Daoy (cell line): ENCODE data around the gene SMAD6. TPM values are rescaled to one million over a fixed set of nuclear protein-coding genes. Genes with fewer than 3 reads are reported as not detected.
A peak's percentile ranks its signal among the peaks of the same experiment; 100 is the strongest.

Experiments
- DNase-seq: peaks from one replicate; pipeline ENCODE4 v3.0.0-alpha.2; 2015; ENCODE audit warnings: low read depth
- total RNA-seq: library from RNA; depleted of rRNA; stranded (reverse); fragments of >200 nt; shearing (Covaris generic); gene quantifications from 2 replicates; pipeline ENCODE4 v1.2.3, GENCODE V29; 2014

The SMAD6 gene
- total RNA-seq, 1 experiment from 2014 or later: 9.0 TPM

GRCh38 chr15:66758844-66759243 lies 56.8 kb downstream of the SMAD6 start:
- no peak for DNase-seq

GRCh38 chr15:66760097-66760967 lies 58.3 kb downstream of the SMAD6 start:
- no peak for DNase-seq

- no peak for DNase-seq
These were observed 59.1 kb downstream of the SMAD6 start for GRCh38 chr15:66760968-66761725.

GRCh38 chr15:66761726-66762595 lies 59.9 kb downstream of the SMAD6 start:
- DNase-seq: peak; percentile 68

GRCh38 chr15:66763186-66764071 lies 61.4 kb downstream of the SMAD6 start:
- no peak for DNase-seq

GRCh38 chr15:66764072-66764786 lies 62.2 kb downstream of the SMAD6 start:
- no peak for DNase-seq

GRCh38 chr15:66765478-66766281 lies 63.6 kb downstream of the SMAD6 start:
- peak; percentile 82 for DNase-seq

GRCh38 chr15:66766282-66767230 lies 64.5 kb downstream of the SMAD6 start:
- DNase-seq: peak; percentile 63

GRCh38 chr15:66767240-66767659 lies 65.2 kb downstream of the SMAD6 start:
- no peak for DNase-seq

GRCh38 chr15:66768987-66769386 lies 67.0 kb downstream of the SMAD6 start:
- no peak for DNase-seq

GRCh38 chr15:66770518-66771350 lies 68.7 kb downstream of the SMAD6 start:
- DNase-seq: no peak

GRCh38 chr15:66771351-66771650 lies 69.3 kb downstream of the SMAD6 start:
- DNase-seq: no peak

GRCh38 chr15:66772604-66773128 lies 70.6 kb downstream of the SMAD6 start:
- no peak for DNase-seq

GRCh38 chr15:66773129-66773873 lies 71.3 kb downstream of the SMAD6 start:
- no peak for DNase-seq

- DNase-seq: peak; percentile 90
These were observed 72.2 kb downstream of the SMAD6 start for GRCh38 chr15:66774001-66774814.
